G401 (cell line): Measurements from ENCODE around the gene INTS4. TPM values are rescaled to one million over a fixed set of nuclear protein-coding genes. Genes with fewer than 3 reads are reported as not detected.
"Not testable (repeated sequence)": the region's sequence is repeated elsewhere in the genome, so short reads cannot be mapped to it uniquely, and the experiment has no call there.

ENCODE experiments used
- DNase-seq: peaks from one replicate; pipeline ENCODE4 v3.0.0-alpha.2; 2015; ENCODE audit warnings: low spot score
- in situ Hi-C: cut with HindIII; loops from 2 replicates; pipeline ENCODE4 v1.10.0; 2016; ENCODE audit warnings: low sequenced_read_pairs, mixed read lengths
- total RNA-seq: library from RNA; depleted of rRNA; stranded (reverse); fragments of >200 nt; shearing (Covaris generic); gene quantifications from 2 replicates; pipeline ENCODE4 v1.2.3, GENCODE V29; 2014

The INTS4 gene
- total RNA-seq, 1 experiment from 2014 or later, result 23.0 TPM

- DNase-seq, in situ Hi-C loops: not testable (repeated sequence)
These were observed 105.4 kb downstream of the INTS4 start for GRCh38 chr11:77889045-77889444.

- in situ Hi-C loops, result no loop called here
These were observed 108.1 kb downstream of the INTS4 start for GRCh38 chr11:77886401-77886800.

GRCh38 chr11:77884829-77885190 lies 109.7 kb downstream of the INTS4 start:
- in situ Hi-C loops, result no loop called here
- DNase-seq, result no peak

More at GRCh38 chr11:77886401-77886800, 108.1 kb downstream of the INTS4 start:
- DNase-seq, result no peak

GRCh38 chr11:77884186-77884828 lies 110.2 kb downstream of the INTS4 start:
- in situ Hi-C loops, result no loop called here
- no peak for DNase-seq

- in situ Hi-C loops, result no loop called here
- no peak for DNase-seq
These were observed 110.7 kb downstream of the INTS4 start for GRCh38 chr11:77883775-77884174.

- DNase-seq, result no peak
- in situ Hi-C loops, result no loop called here
These were observed 112.1 kb downstream of the INTS4 start for GRCh38 chr11:77882396-77882795.

GRCh38 chr11:77879218-77879617 lies 115.2 kb downstream of the INTS4 start:
- DNase-seq, result no peak

GRCh38 chr11:77878247-77878646 lies 116.2 kb downstream of the INTS4 start:
- DNase-seq, in situ Hi-C loops: not testable (repeated sequence)

More at GRCh38 chr11:77879218-77879617, 115.2 kb downstream of the INTS4 start:
- in situ Hi-C loops, result no loop called here

- in situ Hi-C loops, result no loop called here
- DNase-seq, result no peak
These were observed 118.4 kb downstream of the INTS4 start for GRCh38 chr11:77876045-77876444.

- in situ Hi-C loops, result no loop called here
These were observed 120.3 kb downstream of the INTS4 start for GRCh38 chr11:77874206-77874605.

GRCh38 chr11:77873345-77873744 lies 121.1 kb downstream of the INTS4 start:
- DNase-seq, result no peak
- in situ Hi-C loops, result no loop called here

More at GRCh38 chr11:77874206-77874605, 120.3 kb downstream of the INTS4 start:
- no peak for DNase-seq

- in situ Hi-C loops, result no loop called here
These were observed 122.6 kb downstream of the INTS4 start for GRCh38 chr11:77871855-77872254.

GRCh38 chr11:77868744-77869143 lies 125.7 kb downstream of the INTS4 start:
- DNase-seq, result no peak
- in situ Hi-C loops, result no loop called here

More at GRCh38 chr11:77871855-77872254, 122.6 kb downstream of the INTS4 start:
- DNase-seq, result no peak

GRCh38 chr11:77866336-77866735 lies 128.1 kb downstream of the INTS4 start:
- no peak for DNase-seq
- in situ Hi-C loops, result no loop called here

- DNase-seq, result no peak
- in situ Hi-C loops, result no loop called here
These were observed 128.7 kb downstream of the INTS4 start for GRCh38 chr11:77865805-77866204.

GRCh38 chr11:77861444-77861843 lies 133.0 kb downstream of the INTS4 start:
- in situ Hi-C loops, DNase-seq: not testable (repeated sequence)

GRCh38 chr11:77857906-77858457 lies 136.5 kb downstream of the INTS4 start:
- DNase-seq, in situ Hi-C loops: not testable (repeated sequence)

- DNase-seq, result no peak
- in situ Hi-C loops, result no loop called here
These were observed 139.6 kb downstream of the INTS4 start for GRCh38 chr11:77854838-77855237.

- in situ Hi-C loops, result no loop called here
These were observed 143.0 kb downstream of the INTS4 start for GRCh38 chr11:77851503-77851902.

GRCh38 chr11:77843700-77844099 lies 150.8 kb downstream of the INTS4 start:
- in situ Hi-C loops, result not testable (repeated sequence)

More at GRCh38 chr11:77851503-77851902, 143.0 kb downstream of the INTS4 start:
- no peak for DNase-seq

More at GRCh38 chr11:77843700-77844099, 150.8 kb downstream of the INTS4 start:
- not testable (repeated sequence) for DNase-seq
